ENCODE measurements around the gene LGALS7. TPM values are rescaled to one million over a fixed set of nuclear protein-coding genes. Genes with fewer than 3 reads are reported as not detected.
"Not testable (repeated sequence)": the region's sequence is repeated elsewhere in the genome, so short reads cannot be mapped to it uniquely, and the experiment has no call there.

Gene LGALS7
- total RNA-seq (not detected), polyA plus RNA-seq (not detected)

- 60 to 75% methylated on average over 11 of the region's 14 CpGs for WGBS, 2 donors
- intact Hi-C loops (cut with DNase I) = no loop called here
- Histone ChIP-seq H3K9me3 (no peaks in the 10 kb centered on the region), H3K27me3 (no peaks in the 10 kb centered on the region), H3K36me3 (no peaks in the 10 kb centered on the region), H3K4me1 (peaks cover 0 to 8% (median 2%) of the 10 kb centered on the region in 4 donors), H3K27ac (no peak within 1 kb of the TSS), H3K4me3 (no peak within 1 kb of the TSS)
- no peak for DNase-seq
- no peak for TF ChIP-seq CTCF (IDR thresholded peaks at IDR 0.05)
- TF ChIP-seq POLR2AphosphoS5 (IDR thresholded peaks at IDR 0.05) = no peak
- no peak for TF ChIP-seq POLR2A (IDR thresholded peaks at IDR 0.05)
- no peak for TF ChIP-seq EP300 (IDR thresholded peaks at IDR 0.05)
Observed at GRCh38 chr19:38773469-38774177, at the start of gene LGALS7. LGALS7 (minus strand) TSS chr19:38773517; CDS start chr19:38773492, 25 bp downstream.

GRCh38 chr19:38821230-38821825 lies 48.0 kb upstream of the LGALS7 start:
- DNase-seq; intact Hi-C loops (cut with DNase I); H3K9me3 ChIP-seq; H3K27me3 ChIP-seq; H3K27ac ChIP-seq; H3K4me3 ChIP-seq; H3K4me1 ChIP-seq: not testable (repeated sequence)
- peaks cover 25 to 63% (median 27%) of the 10 kb centered on the region in 4 donors for H3K36me3 ChIP-seq
- 95 to 96% methylated on average over 29 of the region's 29 CpGs for WGBS, 2 donors

GRCh38 chr19:38819231-38819920 lies 46.1 kb upstream of the LGALS7 start:
- Histone ChIP-seq H3K4me3 (no peak overlapping the region), H3K27me3 (no peaks in the 10 kb centered on the region), H3K9me3 (no peaks in the 10 kb centered on the region), H3K4me1 (no peaks in the 10 kb centered on the region), H3K27ac (peak overlapping the region in 1 of 4 donors; percentile 17), H3K36me3 (peaks cover 35 to 70% (median 41%) of the 10 kb centered on the region in 4 donors)
- 23 to 76% methylated on average over 13 of the region's 13 CpGs for WGBS, 2 donors
- intact Hi-C loops (cut with DNase I) = no loop called here
- TF ChIP-seq POLR2AphosphoS5 (IDR thresholded peaks at IDR 0.05) (no peak), CTCF (IDR thresholded peaks at IDR 0.05) (no peak), POLR2A (IDR thresholded peaks at IDR 0.05) (no peak), EP300 (IDR thresholded peaks at IDR 0.05) (no peak)
- DNase-seq = no peak

GRCh38 chr19:38817081-38817480 lies 43.8 kb upstream of the LGALS7 start:
- H3K27me3 ChIP-seq = no peaks in the 10 kb centered on the region
- H3K36me3 ChIP-seq = peaks cover 28 to 58% (median 33%) of the 10 kb centered on the region in 4 donors
- H3K9me3 ChIP-seq = no peaks in the 10 kb centered on the region
- H3K4me1 ChIP-seq = no peaks in the 10 kb centered on the region
- TF ChIP-seq CTCF (IDR thresholded peaks at IDR 0.05) (no peak), POLR2AphosphoS5 (IDR thresholded peaks at IDR 0.05) (no peak), EP300 (IDR thresholded peaks at IDR 0.05) (no peak)
- 94 to 95% methylated on average over 15 of the region's 15 CpGs for WGBS, 2 donors
- DNase-seq = no peak
- no peak overlapping the region for H3K27ac ChIP-seq
- intact Hi-C loops (cut with DNase I) = no loop called here
- H3K4me3 ChIP-seq = no peak overlapping the region

GRCh38 chr19:38816131-38816750 lies 42.9 kb upstream of the LGALS7 start:
- no peak for TF ChIP-seq EP300 (IDR thresholded peaks at IDR 0.05)
- no peak for TF ChIP-seq CTCF (IDR thresholded peaks at IDR 0.05)
- no peak for TF ChIP-seq POLR2AphosphoS5 (IDR thresholded peaks at IDR 0.05)
- TF ChIP-seq POLR2A (IDR thresholded peaks at IDR 0.05) = no peak
- intact Hi-C loops (cut with DNase I) = no loop called here
- 95% methylated on average over 18 of the region's 18 CpGs for WGBS, 2 donors
- DNase-seq = no peak
- no peaks in the 10 kb centered on the region for H3K4me1 ChIP-seq
- no peak overlapping the region for H3K27ac ChIP-seq
- no peaks in the 10 kb centered on the region for H3K27me3 ChIP-seq
- H3K9me3 ChIP-seq = no peaks in the 10 kb centered on the region
- H3K4me3 ChIP-seq = no peak overlapping the region
- peaks cover 26 to 49% (median 31%) of the 10 kb centered on the region in 4 donors for H3K36me3 ChIP-seq
